PC-3 (cell line): ENCODE measurements around the gene NRCAM. TPM values are rescaled to one million over a fixed set of nuclear protein-coding genes. Genes with fewer than 3 reads are reported as not detected.

Experiments used
- ATAC-seq: fragments of 200-7000 bp; cut with Tn5 transposase; 2 replicates; pipeline ENCODE4 v1.9.1; 2020; ENCODE audit warnings: mild to moderate bottlenecking, moderate library complexity
- BruUV-seq: library from RNA; stranded (reverse); fragments of 400-500 nt; replicated peaks from 2 replicates; lab custom pipeline; 2021; lab: Mats Ljungman, UMichigan
- CTCF ChIA-PET: fragments of 300-600 bp; sonication (Branson Sonifier 250); formaldehyde crosslinking; loops from one replicate; lab custom pipeline; 2022; ENCODE audit warnings: antibody characterized with exemption; lab: Charles Lee
- POLR2A ChIA-PET: fragments of 300-600 bp; sonication (Branson Sonifier 250); formaldehyde crosslinking; loops from one replicate; lab custom pipeline; 2022; ENCODE audit warnings: antibody characterized with exemption; ENCODE audit not compliant: unreplicated experiment; lab: Charles Lee
- DNase-seq: peaks from one replicate; pipeline ENCODE4 v3.0.0-alpha.2; 2015
- H2AFZ ChIP-seq: fragments of 300-600 bp; sonication (generic); 2 replicates; pipeline ENCODE4 v1.6.0; 2016; ENCODE audit warnings: antibody characterized with exemption, low read length
- H3F3A ChIP-seq: fragments of 300-600 bp; sonication (generic); one replicate; pipeline ENCODE4 v1.6.0; 2017; ENCODE audit warnings: antibody characterized with exemption, low read length, control low read depth, mild to moderate bottlenecking; ENCODE audit not compliant: unreplicated experiment
- H3K27ac ChIP-seq: fragments of 300-600 bp; sonication (generic); 2 replicates; pipeline ENCODE4 v1.5.1; 2016; ENCODE audit warnings: mild to moderate bottlenecking, low read length
- H3K27me3 ChIP-seq: fragments of 300-600 bp; sonication (generic); 2 replicates; pipeline ENCODE4 v1.6.1; 2016; ENCODE audit warnings: low read length, mixed read lengths
- H3K36me3 ChIP-seq: fragments of 300-600 bp; sonication (generic); 2 replicates; pipeline ENCODE4 v1.6.1; 2016; ENCODE audit warnings: low read depth, mixed run types, low read length, mixed read lengths
- H3K4me1 ChIP-seq: fragments of 300-600 bp; sonication (generic); 2 replicates; pipeline ENCODE4 v1.5.1; 2016; ENCODE audit warnings: low read length; ENCODE audit not compliant: insufficient read depth
- H3K4me2 ChIP-seq: fragments of 300-600 bp; sonication (generic); 2 replicates; pipeline ENCODE4 v1.6.0; 2016; ENCODE audit warnings: low read length
- H3K4me3 ChIP-seq: fragments of 300-600 bp; sonication (generic); 2 replicates; pipeline ENCODE4 v1.5.1; 2016; ENCODE audit warnings: mild to moderate bottlenecking, low read length, mixed read lengths
- H3K79me2 ChIP-seq: fragments of 300-600 bp; sonication (generic); 2 replicates; pipeline ENCODE4 v1.6.1; 2017; ENCODE audit warnings: low read length, mixed read lengths
- H3K9ac ChIP-seq: fragments of 300-600 bp; sonication (generic); 2 replicates; pipeline ENCODE4 v1.6.0; 2016; ENCODE audit warnings: mild to moderate bottlenecking, low read length
- H3K9me2 ChIP-seq: fragments of 300-600 bp; sonication (generic); replicated peaks from 2 replicates; pipeline ENCODE4 v1.6.1; 2016; ENCODE audit warnings: mixed run types, low read length, mixed read lengths
- H3K9me3 ChIP-seq: fragments of 300-600 bp; sonication (generic); 2 replicates; pipeline ENCODE4 v1.6.1; 2016; ENCODE audit warnings: low read length, mixed read lengths
- H4K20me1 ChIP-seq: fragments of 300-600 bp; sonication (generic); 2 replicates; pipeline ENCODE4 v1.6.1; 2016; ENCODE audit warnings: low read length, mixed read lengths
- CTCF ChIP-seq: fragments of 300-600 bp; sonication (generic); conservative IDR thresholded peaks from 2 replicates; pipeline ENCODE4 v1.5.1; 2017; ENCODE audit warnings: antibody characterized with exemption, low read depth, mild to moderate bottlenecking, low read length
- EZH2 ChIP-seq: fragments of 300-600 bp; sonication (generic); IDR thresholded peaks from one replicate; pipeline ENCODE4 v1.6.1; 2017; ENCODE audit warnings: antibody characterized with exemption, mild to moderate bottlenecking, low read length; ENCODE audit not compliant: unreplicated experiment
- EZH2phosphoT487 ChIP-seq: fragments of 300-600 bp; sonication (generic); IDR thresholded peaks from 2 replicates; pipeline ENCODE4 v1.6.1; 2018; ENCODE audit warnings: mild to moderate bottlenecking, antibody characterized with exemption, low read length, borderline replicate concordance
- intact Hi-C: fragments of 100-400 bp; cut with micrococcal nuclease; formaldehyde crosslinking; loops from 2 replicates; pipeline ENCODE4 v1.9.0; 2023
- total RNA-seq: library from RNA; depleted of rRNA; stranded (reverse); fragments of >200 nt; gene quantifications from 2 replicates; pipeline ENCODE4 v1.2.3, GENCODE V29; 2014

Gene NRCAM
- total RNA-seq, 1 experiment from 2014 or later, result not detected

- no peaks in the 10 kb centered on the region for H3K9me2 ChIP-seq
- POLR2A ChIA-PET, result interaction anchor here (0.6 to 0.7 kb wide), 2 partner anchors 8 to 15 kb away, joined by 4 to 5 read pairs; no protein-coding TSS in a partner anchor
Measured at GRCh38 chr7:108351729-108352131, 104.5 kb downstream of the NRCAM start.

GRCh38 chr7:108348913-108349312 lies 107.3 kb downstream of the NRCAM start:
- Histone ChIP-seq H3K79me2 (no peaks in the 10 kb centered on the region), H3K9ac (no peak overlapping the region), H3F3A (no peaks in the 10 kb centered on the region), H3K9me2 (no peaks in the 10 kb centered on the region), H3K36me3 (no peaks in the 10 kb centered on the region), H3K4me1 (peaks cover 18% of the 10 kb centered on the region), H3K4me3 (no peak overlapping the region), H3K27ac (no peak overlapping the region), H3K4me2 (no peak overlapping the region), H3K9me3 (no peaks in the 10 kb centered on the region), H2AFZ (no peak overlapping the region), H4K20me1 (no peaks in the 10 kb centered on the region), H3K27me3 (no peaks in the 10 kb centered on the region)
- no peak; the same call in 1 of the 2 replicates for ATAC-seq
- TF ChIP-seq CTCF (no peak), EZH2 (no peak), EZH2phosphoT487 (no peak)
- ChIA-PET POLR2A (no interaction called here), CTCF (no interaction called here)
- no TSS peak for BruUV-seq
- DNase-seq, result peak; percentile 79
- intact Hi-C loops, result no loop called here

More at GRCh38 chr7:108351729-108352131, 104.5 kb downstream of the NRCAM start:
- Histone ChIP-seq H3K9ac (no peak overlapping the region), H3K79me2 (no peaks in the 10 kb centered on the region), H3K4me2 (peak overlapping the region; percentile 39; the same call in 1 of the 2 replicates), H3K9me3 (no peaks in the 10 kb centered on the region), H3K27ac (no peak overlapping the region), H4K20me1 (no peaks in the 10 kb centered on the region), H3K27me3 (no peaks in the 10 kb centered on the region), H3K4me3 (no peak overlapping the region), H3F3A (no peaks in the 10 kb centered on the region), H3K4me1 (peaks cover 18% of the 10 kb centered on the region), H2AFZ (no peak overlapping the region), H3K36me3 (no peaks in the 10 kb centered on the region)
- ATAC-seq (peak; percentile 97), DNase-seq (peak; percentile 72)
- BruUV-seq, result no TSS peak
- intact Hi-C loops, result no loop called here
- CTCF ChIA-PET, result no interaction called here
- no peak for TF ChIP-seq CTCF
- no peak for TF ChIP-seq EZH2
- TF ChIP-seq EZH2phosphoT487, result no peak

GRCh38 chr7:108347616-108348015 lies 108.6 kb downstream of the NRCAM start:
- Histone ChIP-seq H2AFZ (no peak overlapping the region), H3K27me3 (no peaks in the 10 kb centered on the region), H3K4me1 (peaks cover 17% of the 10 kb centered on the region), H3F3A (no peaks in the 10 kb centered on the region), H3K27ac (no peak overlapping the region), H3K79me2 (no peaks in the 10 kb centered on the region), H3K36me3 (no peaks in the 10 kb centered on the region), H4K20me1 (no peaks in the 10 kb centered on the region), H3K4me2 (no peak overlapping the region), H3K9me3 (no peaks in the 10 kb centered on the region), H3K9me2 (no peaks in the 10 kb centered on the region), H3K9ac (no peak overlapping the region), H3K4me3 (no peak overlapping the region)
- DNase-seq, result peak; percentile 49
- no peak for TF ChIP-seq EZH2
- ChIA-PET POLR2A (no interaction called here), CTCF (no interaction called here)
- intact Hi-C loops, result no loop called here
- no peak for ATAC-seq
- no TSS peak for BruUV-seq
